D341Med (cell line): Measurements from ENCODE around the gene PCGF1.
"Not testable (repeated sequence)": the region's sequence is repeated elsewhere in the genome, so short reads cannot be mapped to it uniquely, and the experiment has no call there.

ENCODE experiments used
- DNase-seq: peaks from one replicate; pipeline ENCODE4 v3.0.0; 2012; ENCODE audit warnings: low spot score

Gene PCGF1

DNA sequence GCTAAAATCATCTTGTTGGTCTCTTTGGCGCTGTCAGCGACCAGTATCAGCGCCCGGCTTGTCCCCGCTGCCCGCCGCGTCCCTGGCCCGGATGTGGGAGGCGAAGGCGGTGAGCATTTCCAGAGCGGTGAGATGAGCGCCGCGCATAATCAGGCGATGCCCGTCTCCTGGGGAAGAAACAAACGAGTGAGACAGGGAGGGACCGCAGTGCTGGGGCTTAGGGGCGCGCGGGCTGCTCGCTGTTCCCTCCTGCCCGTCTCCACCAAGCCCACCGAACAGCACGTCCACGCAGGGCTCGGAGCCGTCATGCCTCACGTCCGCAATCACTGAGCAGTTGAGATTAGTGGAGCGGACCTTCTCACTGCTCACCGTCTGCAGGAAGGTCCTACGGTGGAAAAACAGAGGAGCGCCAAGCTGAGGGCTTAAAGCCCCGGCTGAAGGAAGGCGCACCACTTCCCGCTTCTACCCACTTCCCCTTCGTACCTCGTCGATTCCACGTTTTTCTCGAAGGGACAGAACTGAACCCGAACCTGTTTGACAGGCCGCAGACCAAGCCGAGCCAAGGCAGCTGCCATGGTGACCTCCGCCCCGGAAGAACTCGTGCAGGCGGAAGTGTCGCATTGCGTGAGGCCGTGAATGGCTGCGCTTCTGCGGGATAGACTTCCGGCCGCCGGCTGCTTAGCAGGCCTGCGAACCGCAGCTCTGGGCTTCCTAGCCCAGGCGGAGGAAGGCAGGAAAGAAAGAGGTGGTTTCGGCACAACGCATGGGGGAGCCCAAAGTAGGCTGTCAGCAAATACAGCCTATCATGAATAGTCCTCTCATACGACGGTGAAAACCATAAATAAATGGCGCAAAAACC, 35.2 kb downstream of the PCGF1 start, which contains the start of gene MRPL53:
MRPL53 (minus strand) TSS at position 595 of the 859 bp plus-strand sequence; CDS start at position 575, 20 bp downstream.
- peak; percentile 89 for DNase-seq

DNA sequence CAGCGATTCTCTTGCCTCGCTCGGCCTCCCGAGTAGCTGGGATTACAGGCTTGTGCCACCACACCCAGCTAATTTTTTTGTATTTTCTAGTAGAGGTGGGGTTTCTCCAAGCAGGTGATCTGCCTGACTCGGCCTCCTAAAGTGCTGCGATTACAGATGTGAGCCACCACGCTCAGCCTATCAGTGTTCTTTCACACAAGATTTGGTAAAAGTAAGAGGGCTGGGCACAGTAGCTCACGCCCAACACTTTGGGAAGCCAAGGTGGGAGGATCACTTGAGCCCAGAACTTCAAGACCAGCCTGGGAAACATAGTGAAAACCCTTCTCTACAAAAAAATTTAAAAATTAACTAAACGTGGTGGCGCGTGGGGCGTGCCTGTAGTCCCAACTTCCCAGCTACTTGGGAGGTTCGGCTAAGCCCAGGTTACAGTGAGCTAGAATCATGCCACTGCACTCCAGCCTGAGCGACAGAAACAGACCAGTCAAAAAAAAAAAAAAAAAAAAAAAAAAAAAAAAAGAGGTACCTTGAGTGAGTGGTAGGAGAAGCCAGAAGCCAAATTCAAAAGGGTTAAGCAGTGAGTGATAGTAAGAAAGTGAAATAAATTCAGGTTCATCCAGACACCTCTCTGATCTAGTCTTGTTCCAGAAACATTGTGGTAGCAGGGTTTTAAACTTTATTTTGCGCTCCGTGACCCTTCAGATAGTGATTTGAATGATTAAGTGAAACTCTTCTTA, 36.0 kb downstream of the PCGF1 start:
- DNase-seq: no peak

DNA sequence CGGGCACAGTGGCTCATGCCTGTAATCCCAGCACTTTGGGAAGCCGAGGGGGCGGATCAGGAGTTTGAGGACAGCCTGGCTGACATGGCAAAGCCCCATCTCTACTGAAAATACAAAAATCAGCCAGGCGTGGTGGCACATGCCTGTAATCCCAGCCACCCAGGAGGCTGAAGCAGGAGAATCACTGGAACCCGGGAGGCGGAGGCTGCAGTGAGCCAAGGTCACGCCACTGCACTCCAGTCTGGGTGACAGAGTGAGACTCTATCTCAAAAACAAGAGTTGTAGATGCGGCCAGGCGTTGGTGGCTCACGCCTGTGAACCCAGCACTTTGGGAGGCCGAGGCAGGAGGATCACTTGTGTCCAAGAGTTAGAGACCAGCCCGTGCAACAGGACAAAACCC, 36.8 kb downstream of the PCGF1 start:
- DNase-seq: not testable (repeated sequence)

DNA sequence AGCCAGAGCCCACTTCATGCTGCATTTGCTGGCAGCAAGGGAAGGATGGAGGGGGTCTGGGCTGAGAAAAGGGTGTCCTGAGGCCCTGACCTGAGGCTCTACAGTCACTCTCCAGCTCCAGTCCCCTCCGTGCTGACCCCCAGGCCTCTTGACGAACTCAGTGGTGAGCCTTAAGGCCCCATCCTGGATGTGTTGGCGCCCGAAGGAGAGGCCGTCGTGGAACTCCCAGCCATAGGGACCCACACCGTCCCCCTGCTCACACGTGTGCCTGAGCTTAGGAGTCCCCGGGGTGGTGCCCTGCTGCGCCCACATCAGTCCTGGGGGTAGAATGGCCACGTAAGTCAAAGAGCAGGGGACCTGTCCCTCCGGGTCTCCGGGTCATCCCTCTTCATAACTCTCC, 43.1 kb downstream of the PCGF1 start:
- DNase-seq: peak; percentile 37

DNA sequence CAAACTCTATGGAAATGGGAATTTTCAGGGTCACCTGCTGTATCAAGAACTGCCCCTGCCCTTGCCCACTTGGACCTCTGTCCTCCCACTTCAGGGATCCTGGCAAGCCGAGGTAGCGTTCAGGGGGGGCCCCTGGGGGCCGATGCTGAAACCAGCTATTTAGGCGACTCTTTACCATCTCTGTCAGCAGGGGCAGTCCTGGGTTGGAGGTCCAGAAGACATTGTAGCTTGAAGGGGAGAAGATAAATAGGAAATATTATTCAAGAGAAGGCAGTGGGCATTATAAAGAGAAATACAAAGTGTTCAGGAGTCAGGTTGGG, 44.7 kb downstream of the PCGF1 start:
- no peak for DNase-seq

DNA sequence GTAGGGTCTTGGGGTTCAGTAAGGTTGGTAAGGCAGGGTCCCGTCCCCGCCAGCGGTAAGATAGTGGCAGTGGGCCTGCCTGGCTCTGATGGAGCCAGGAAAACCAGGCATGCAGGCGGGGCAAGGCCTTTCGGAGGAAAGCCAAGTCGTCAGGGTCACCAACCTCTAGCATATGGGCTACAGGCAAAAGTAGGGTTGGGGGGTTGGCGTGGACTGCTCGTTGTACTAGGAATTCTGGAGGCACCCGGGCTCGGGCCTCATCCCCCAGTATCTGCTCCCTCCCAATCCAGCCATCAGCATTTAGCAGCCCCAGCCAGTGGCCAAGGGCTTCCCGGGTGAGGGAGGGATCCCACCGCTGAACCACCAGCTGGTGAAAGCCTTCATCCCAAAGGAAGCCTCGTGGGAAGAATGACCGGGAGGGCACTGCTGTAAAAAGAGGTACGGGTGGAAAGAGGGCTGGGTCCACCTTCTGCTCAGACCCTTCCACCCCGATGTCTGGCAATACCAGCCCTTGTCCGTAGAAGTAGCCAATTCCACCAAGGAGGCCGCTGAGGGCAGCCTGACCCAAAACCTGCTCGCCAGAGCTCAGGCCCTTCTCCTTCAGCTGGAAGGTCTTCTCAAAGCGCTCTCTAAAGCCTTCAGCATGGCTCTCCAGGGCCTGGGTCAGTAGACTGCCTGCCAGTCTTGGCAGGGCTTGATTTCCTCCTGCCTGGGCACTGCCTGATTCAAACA, 45.3 kb downstream of the PCGF1 start:
- DNase-seq: no peak

DNA sequence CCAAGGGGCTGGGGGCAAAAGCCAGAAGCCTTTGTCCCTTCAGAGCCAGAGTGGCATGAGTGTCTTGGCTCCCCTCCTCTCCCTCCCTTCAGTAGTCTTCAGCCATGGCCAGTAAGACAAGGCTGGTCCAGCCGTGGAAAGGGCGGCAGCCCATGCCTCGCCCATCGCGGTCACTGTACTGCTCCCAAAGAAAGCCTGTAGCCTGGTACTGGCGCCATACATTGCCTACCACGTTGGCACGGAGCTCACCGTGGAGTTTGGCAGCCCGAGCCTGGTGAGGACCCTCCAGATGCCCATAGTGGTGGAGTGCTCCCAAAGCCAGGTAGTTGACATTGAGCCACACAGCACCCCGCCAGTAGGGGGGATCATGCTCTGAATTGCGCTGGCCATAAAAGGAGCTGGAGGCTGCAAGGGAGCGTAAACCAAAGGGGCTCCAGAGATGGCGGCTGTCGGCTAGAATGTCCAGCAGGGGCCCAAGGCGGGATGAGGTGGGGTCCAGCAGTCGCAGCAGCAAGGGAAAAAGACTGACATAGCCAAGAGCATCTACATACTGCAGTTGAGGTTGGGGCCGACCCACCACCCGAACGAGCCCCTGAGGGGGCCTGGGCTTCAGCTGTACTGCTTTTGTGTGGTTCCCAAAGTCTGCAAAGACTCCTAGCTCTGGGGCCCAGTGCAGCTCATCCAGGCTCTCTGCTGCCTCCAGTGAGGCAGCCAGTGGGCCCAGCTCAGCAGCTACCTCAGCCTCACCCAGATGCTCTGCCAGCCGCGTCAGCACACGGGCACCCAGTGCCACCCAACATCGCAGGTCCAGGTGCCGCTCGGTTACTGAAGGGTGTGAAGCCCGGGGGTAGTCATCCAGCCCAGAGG, 46.1 kb downstream of the PCGF1 start:
- DNase-seq: peak; percentile 33

DNA sequence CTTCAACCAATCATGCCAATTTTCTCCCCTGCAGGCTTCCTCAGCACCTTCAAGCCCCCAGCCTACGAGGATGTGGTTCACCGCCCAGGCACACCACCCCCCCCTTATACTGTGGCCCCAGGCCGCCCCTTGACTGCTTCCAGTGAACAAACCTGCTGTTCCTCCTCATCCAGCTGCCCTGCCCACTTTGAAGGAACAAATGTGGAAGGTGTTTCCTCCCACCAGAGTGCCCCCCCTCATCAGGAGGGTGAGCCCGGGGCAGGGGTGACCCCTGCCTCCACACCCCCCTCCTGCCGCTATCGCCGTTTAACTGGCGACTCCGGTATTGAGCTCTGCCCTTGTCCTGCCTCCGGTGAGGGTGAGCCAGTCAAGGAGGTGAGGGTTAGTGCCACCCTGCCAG, 47.3 kb downstream of the PCGF1 start:
- DNase-seq: not testable (repeated sequence)

DNA sequence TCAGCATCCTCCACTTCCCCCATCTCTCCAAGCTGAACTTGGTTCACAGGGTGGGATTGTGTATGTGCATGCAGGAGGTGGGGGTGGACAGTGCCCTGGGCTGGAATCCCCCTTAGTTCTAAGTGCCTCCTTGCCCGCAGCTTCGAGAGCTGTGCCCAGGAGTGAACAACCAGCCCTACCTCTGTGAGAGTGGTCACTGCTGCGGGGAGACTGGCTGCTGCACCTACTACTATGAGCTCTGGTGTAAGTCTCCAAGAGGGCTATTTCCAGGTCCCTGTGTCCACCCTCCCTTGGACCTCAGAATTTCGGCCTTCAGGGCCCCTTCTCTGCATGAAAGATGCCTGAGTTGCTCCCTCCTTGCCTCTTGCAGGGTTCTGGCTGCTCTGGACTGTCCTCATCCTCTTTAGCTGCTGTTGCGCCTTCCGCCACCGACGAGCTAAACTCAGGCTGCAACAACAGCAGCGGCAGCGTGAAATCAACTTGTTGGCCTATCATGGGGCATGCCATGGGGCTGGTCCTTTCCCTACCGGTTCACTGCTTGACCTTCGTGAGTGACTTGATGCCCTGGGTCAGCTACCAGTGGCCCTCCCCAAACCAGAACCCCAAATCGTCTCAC, 47.9 kb downstream of the PCGF1 start:
- not testable (repeated sequence) for DNase-seq

DNA sequence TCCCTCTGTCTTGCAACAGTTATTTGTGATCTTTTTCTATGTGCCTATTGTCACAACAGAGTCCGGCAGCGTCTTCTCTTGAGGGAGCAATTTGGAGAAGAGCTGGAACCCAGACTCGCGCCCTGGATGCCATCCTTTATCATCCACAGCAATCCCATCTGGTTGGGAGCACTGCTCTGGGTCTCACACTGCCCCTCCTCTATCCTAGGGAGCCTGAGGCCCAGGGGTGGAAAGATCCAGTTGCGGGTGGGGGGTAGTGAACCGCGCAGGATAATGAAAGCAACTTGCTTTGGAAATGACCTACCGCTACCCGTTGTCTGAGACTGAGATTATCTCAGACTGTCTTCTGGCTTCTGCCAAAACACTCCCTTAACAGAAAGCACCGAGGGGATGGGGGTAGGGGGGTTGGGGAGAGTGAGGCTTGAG, 48.5 kb downstream of the PCGF1 start:
- no peak for DNase-seq

DNA sequence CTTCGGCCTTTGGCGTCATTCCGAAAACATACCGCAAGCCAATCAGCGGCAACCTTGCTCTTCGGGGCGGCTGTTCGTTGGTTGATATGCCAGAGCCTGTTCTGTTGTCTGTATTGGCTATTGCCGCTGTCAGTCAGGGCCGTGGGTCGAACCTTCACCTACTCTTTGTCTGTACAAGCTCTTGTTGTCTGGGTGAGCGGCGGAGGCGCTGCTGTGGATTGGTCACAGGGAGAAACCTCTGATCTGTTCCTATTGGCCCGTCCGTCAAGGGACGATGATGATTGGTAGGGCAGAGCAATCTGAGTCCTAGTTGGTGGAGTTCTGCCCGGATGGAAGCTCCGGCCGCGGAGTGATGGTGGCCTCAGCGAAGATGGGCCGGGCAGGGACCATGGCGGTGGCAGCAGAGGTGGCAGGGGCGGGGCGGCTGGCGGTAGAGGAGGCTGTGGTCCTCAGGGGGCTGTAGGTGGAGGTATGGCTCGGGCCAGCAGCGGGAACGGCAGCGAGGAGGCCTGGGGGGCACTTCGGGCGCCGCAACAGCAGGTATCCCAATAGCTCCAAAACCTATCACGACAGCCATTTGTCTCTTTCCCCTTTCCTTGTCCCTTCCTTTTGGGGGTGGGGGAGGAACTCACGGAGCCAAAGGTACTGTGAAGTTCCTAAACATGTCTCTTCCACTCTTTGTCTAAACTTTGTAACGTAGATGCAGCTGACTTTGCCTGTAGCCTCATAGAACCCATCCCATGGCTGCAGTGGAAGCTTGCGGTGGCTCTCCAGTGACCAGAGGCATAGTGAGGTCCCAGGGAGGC, 49.2 kb downstream of the PCGF1 start, which contains the start of gene WBP1:
WBP1 (plus strand) TSS at position 307 of the 806 bp plus-strand sequence; CDS start at position 472, 165 bp downstream.
- DNase-seq: peak; percentile 92

DNA sequence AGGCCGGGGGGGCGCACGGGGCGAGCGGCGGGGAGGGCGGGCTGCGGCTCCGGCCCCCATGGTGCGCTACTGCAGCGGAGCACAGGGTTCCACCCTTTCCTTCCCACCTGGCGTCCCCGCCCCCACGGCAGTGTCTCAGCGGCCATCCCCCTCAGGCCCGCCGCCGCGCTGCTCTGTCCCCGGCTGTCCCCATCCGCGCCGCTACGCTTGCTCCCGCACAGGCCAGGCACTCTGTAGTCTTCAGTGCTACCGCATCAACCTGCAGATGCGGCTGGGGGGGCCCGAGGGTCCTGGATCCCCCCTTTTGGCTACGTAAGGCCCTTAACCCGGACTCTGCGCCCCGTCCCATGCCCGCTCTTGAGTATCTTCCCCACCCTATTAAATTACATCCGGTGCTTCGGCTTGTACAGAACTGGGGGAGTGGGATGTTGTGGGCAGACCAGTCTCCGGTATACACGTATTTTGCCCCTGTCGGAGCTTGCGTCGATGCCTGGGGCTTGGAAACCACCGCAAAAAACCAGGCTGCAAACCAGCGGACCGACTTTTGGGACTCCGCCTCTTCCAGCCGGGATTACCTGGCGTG, 49.9 kb downstream of the PCGF1 start:
- DNase-seq: peak; percentile 70

DNA sequence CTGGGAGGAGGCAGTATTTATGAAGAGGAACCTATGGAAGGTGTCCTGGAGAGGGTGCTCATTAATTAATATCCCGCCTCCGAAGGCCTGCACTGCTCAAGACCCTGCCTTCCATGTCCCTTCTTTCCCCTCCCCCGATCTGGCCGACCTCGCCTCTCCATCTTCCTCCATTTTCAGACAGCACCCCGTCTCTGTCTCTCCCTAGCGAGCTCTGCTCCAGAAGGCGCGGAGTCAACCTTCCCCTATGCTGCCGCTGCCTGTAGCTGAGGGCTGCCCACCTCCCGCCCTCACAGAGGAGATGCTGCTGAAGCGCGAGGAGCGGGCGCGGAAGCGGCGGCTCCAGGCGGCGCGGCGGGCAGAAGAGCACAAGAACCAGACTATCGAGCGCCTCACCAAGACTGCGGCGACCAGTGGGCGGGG, 50.4 kb downstream of the PCGF1 start:
- no peak for DNase-seq
